ENCODE results near the gene SLC6A15.

GRCh38 chr12:84922693-84923092 lies 10.1 kb upstream of the SLC6A15 start:
- TF ChIP-seq POLR2AphosphoS5 (IDR thresholded peaks at IDR 0.05; ENCODE audit: low read depth) (no peak), SPI1 (IDR thresholded peaks at IDR 0.05; ENCODE audit: borderline replicate concordance, low read depth) (no peak), CTCF (IDR thresholded peaks at IDR 0.05; ENCODE audit: insufficient read depth, low read length) (no peak)
